Loucy (cell line): ENCODE data around the gene SH3BP5.

Source experiments
- H2AFZ ChIP-seq: fragments of 200-600 bp; sonication (generic); 2 replicates; pipeline ENCODE4 v1.6.0; 2016; ENCODE audit warnings: antibody characterized with exemption, mild to moderate bottlenecking, low read length, moderate library complexity
- H3F3A ChIP-seq: fragments of 200-600 bp; 2 replicates; pipeline ENCODE4 v1.6.0; 2016; ENCODE audit warnings: antibody characterized with exemption, low read depth, mild to moderate bottlenecking
- H3K27me3 ChIP-seq: fragments of 200-600 bp; sonication (generic); 2 replicates; pipeline ENCODE4 v1.6.1; 2014; ENCODE audit warnings: low read length, mild to moderate bottlenecking; ENCODE audit not compliant: insufficient read depth, poor library complexity, severe bottlenecking
- H3K36me3 ChIP-seq: fragments of 200-600 bp; sonication (generic); 2 replicates; pipeline ENCODE4 v1.6.1; 2016; ENCODE audit warnings: low read length; ENCODE audit not compliant: insufficient read depth
- H3K4me1 ChIP-seq: fragments of 200-600 bp; sonication (generic); 2 replicates; pipeline ENCODE4 v1.5.1; 2014; ENCODE audit warnings: low read length, mild to moderate bottlenecking; ENCODE audit not compliant: insufficient read depth, poor library complexity, severe bottlenecking
- H3K4me2 ChIP-seq: fragments of 200-600 bp; sonication (generic); 2 replicates; pipeline ENCODE4 v1.6.0; 2014; ENCODE audit warnings: antibody characterized with exemption, low read length, low read depth, mild to moderate bottlenecking; ENCODE audit not compliant: poor library complexity, severe bottlenecking
- H3K4me3 ChIP-seq: fragments of 200-600 bp; sonication (generic); 2 replicates; pipeline ENCODE4 v1.5.1; 2014; ENCODE audit warnings: low read length, mild to moderate bottlenecking, mixed read lengths; ENCODE audit not compliant: poor library complexity, severe bottlenecking
- H3K79me2 ChIP-seq: fragments of 200-600 bp; sonication (generic); 2 replicates; pipeline ENCODE4 v1.6.1; 2014; ENCODE audit warnings: low read length; ENCODE audit not compliant: insufficient read depth
- H3K9ac ChIP-seq: fragments of 200-600 bp; sonication (generic); 2 replicates; pipeline ENCODE4 v1.6.0; 2014; ENCODE audit warnings: mild to moderate bottlenecking, low read depth, low read length, moderate library complexity; ENCODE audit not compliant: poor library complexity, severe bottlenecking
- H3K9me2 ChIP-seq: fragments of 200-600 bp; sonication (generic); replicated peaks from 2 replicates; pipeline ENCODE4 v1.6.1; 2016; ENCODE audit warnings: low read depth, low read length, mixed read lengths
- H3K9me3 ChIP-seq: fragments of 200-600 bp; sonication (generic); 2 replicates; pipeline ENCODE4 v1.6.1; 2014; ENCODE audit warnings: mild to moderate bottlenecking, antibody characterized with exemption, low read length, low read depth; ENCODE audit not compliant: insufficient read depth
- H4K20me1 ChIP-seq: fragments of 200-600 bp; sonication (generic); 2 replicates; pipeline ENCODE4 v1.6.0; 2014; ENCODE audit warnings: antibody characterized with exemption, low read length, mild to moderate bottlenecking; ENCODE audit not compliant: insufficient read depth, poor library complexity, severe bottlenecking
- CTCF ChIP-seq: fragments of 200-600 bp; sonication (generic); conservative IDR thresholded peaks from 2 replicates; pipeline ENCODE4 v1.5.1; 2014; ENCODE audit warnings: mild to moderate bottlenecking, antibody characterized with exemption, low read length
- EZH2phosphoT487 ChIP-seq: fragments of 200-600 bp; IDR thresholded peaks from 2 replicates; pipeline ENCODE4 v1.6.1; 2018; ENCODE audit warnings: antibody characterized with exemption, mild to moderate bottlenecking, moderate library complexity, borderline replicate concordance

The SH3BP5 gene

GRCh38 chr3:15262021-15262420 is 70.4 kb downstream of the SH3BP5 start:
- TF ChIP-seq CTCF = no peak
- TF ChIP-seq EZH2phosphoT487 = no peak
- H3K36me3 ChIP-seq = peaks cover 66% of the 10 kb centered on the region; the same call in 1 of the 2 replicates
- no peaks in the 10 kb centered on the region for H3K9me2 ChIP-seq
- H3K4me2 ChIP-seq = no peak overlapping the region
- H3K4me3 ChIP-seq = no peak overlapping the region
- H3K79me2 ChIP-seq = no peaks in the 10 kb centered on the region; the same call in 1 of the 2 replicates
- H2AFZ ChIP-seq = no peak overlapping the region
- H3K9me3 ChIP-seq = no peaks in the 10 kb centered on the region
- H3K9ac ChIP-seq = no peak overlapping the region
- no peaks in the 10 kb centered on the region for H3F3A ChIP-seq
- no peaks in the 10 kb centered on the region for H3K27me3 ChIP-seq
- H4K20me1 ChIP-seq = no peaks in the 10 kb centered on the region
- peaks cover 8% of the 10 kb centered on the region for H3K4me1 ChIP-seq

- Histone ChIP-seq H3K9ac (no peak overlapping the region), H3K4me1 (peaks cover 8% of the 10 kb centered on the region), H3K4me3 (no peak overlapping the region), H4K20me1 (no peaks in the 10 kb centered on the region), H2AFZ (no peak overlapping the region), H3K27me3 (no peaks in the 10 kb centered on the region), H3K4me2 (no peak overlapping the region), H3K9me3 (no peaks in the 10 kb centered on the region), H3K79me2 (no peaks in the 10 kb centered on the region; the same call in 1 of the 2 replicates), H3K36me3 (peaks cover 66% of the 10 kb centered on the region; the same call in 1 of the 2 replicates), H3F3A (no peaks in the 10 kb centered on the region), H3K9me2 (no peaks in the 10 kb centered on the region)
- TF ChIP-seq EZH2phosphoT487 = no peak
- no peak for TF ChIP-seq CTCF
These were observed 71.1 kb downstream of the SH3BP5 start for GRCh38 chr3:15261274-15261673.

- H3F3A ChIP-seq = no peaks in the 10 kb centered on the region
- H3K36me3 ChIP-seq = peaks cover 66% of the 10 kb centered on the region
- H4K20me1 ChIP-seq = no peaks in the 10 kb centered on the region
These were observed 71.9 kb downstream of the SH3BP5 start for GRCh38 chr3:15260531-15260930.

More at GRCh38 chr3:15260531-15260930, 71.9 kb downstream of the SH3BP5 start:
- peaks cover 8% of the 10 kb centered on the region for H3K4me1 ChIP-seq
- H3K79me2 ChIP-seq = no peaks in the 10 kb centered on the region; the same call in 1 of the 2 replicates
- TF ChIP-seq CTCF (no peak), EZH2phosphoT487 (no peak)
- no peak overlapping the region for H2AFZ ChIP-seq
- no peak overlapping the region for H3K4me2 ChIP-seq
- no peaks in the 10 kb centered on the region for H3K27me3 ChIP-seq
- no peaks in the 10 kb centered on the region for H3K9me3 ChIP-seq
- no peak overlapping the region for H3K4me3 ChIP-seq
- no peak overlapping the region for H3K9ac ChIP-seq
- H3K9me2 ChIP-seq = no peaks in the 10 kb centered on the region
